Measurements from ENCODE around the gene ARRDC3. TPM values are rescaled to one million over a fixed set of nuclear protein-coding genes. Genes with fewer than 3 reads are reported as not detected.

ARRDC3 gene
- polyA plus RNA-seq, 1 donor from 2014 or later = 297 TPM

GRCh38 chr5:91416491-91416890, 33.4 kb upstream of the ARRDC3 start:
- no peaks in the 10 kb centered on the region for H3K27me3 ChIP-seq (ENCODE audit: insufficient read depth, low read depth, low read length)

GRCh38 chr5:91409304-91409703, 26.2 kb upstream of the ARRDC3 start:
- Histone ChIP-seq H3K79me2 (replicated peaks; ENCODE audit: insufficient read depth, low read length) (no peaks in the 10 kb centered on the region), H2AFZ (ENCODE audit: low read depth, low read length) (no peak overlapping the region), H3K9ac (ENCODE audit: low read length) (no peak overlapping the region), H3K9me3 (ENCODE audit: low read length) (no peaks in the 10 kb centered on the region), H3K36me3 (ENCODE audit: insufficient read depth, low read length) (no peaks in the 10 kb centered on the region), H3K27me3 (ENCODE audit: insufficient read depth, low read depth, low read length) (no peaks in the 10 kb centered on the region), H3F3A (ENCODE audit: insufficient read depth, low read length, poor library complexity, severe bottlenecking) (no peaks in the 10 kb centered on the region), H3K27ac (ENCODE audit: low read length) (no peak overlapping the region), H3K4me3 (ENCODE audit: low read length) (no peak overlapping the region), H3K9me2 (ENCODE audit: insufficient read depth, low read length) (no peaks in the 10 kb centered on the region), H3K4me2 (ENCODE audit: low read length) (no peak overlapping the region), H4K20me1 (ENCODE audit: insufficient read depth) (no peaks in the 10 kb centered on the region)
- TF ChIP-seq EZH2 (IDR thresholded peaks at IDR 0.05; ENCODE audit: borderline replicate concordance, insufficient read depth, low read length, poor library complexity, severe bottlenecking) (no peak), POLR2AphosphoS5 (IDR thresholded peaks at IDR 0.05) (no peak), EP300 (conservative IDR thresholded peaks at IDR 0.05; ENCODE audit: poor library complexity, severe bottlenecking) (no peak), MXI1 (conservative IDR thresholded peaks at IDR 0.05; ENCODE audit: poor library complexity, severe bottlenecking) (no peak), CTCF (IDR thresholded peaks at IDR 0.05; ENCODE audit: poor library complexity, severe bottlenecking) (no peak), TAF1 (IDR thresholded peaks at IDR 0.05; ENCODE audit: low read depth) (no peak), SMC3 (conservative IDR thresholded peaks at IDR 0.05; ENCODE audit: poor library complexity) (no peak), RAD21 (conservative IDR thresholded peaks at IDR 0.05) (no peak)

More at GRCh38 chr5:91416491-91416890, 33.4 kb upstream of the ARRDC3 start:
- Histone ChIP-seq H3K27ac (ENCODE audit: low read length) (no peak overlapping the region), H3K9me3 (ENCODE audit: low read length) (no peaks in the 10 kb centered on the region), H3K4me3 (ENCODE audit: low read length) (no peak overlapping the region), H3K36me3 (ENCODE audit: insufficient read depth, low read length) (no peaks in the 10 kb centered on the region), H3F3A (ENCODE audit: insufficient read depth, low read length, poor library complexity, severe bottlenecking) (no peaks in the 10 kb centered on the region), H3K9ac (ENCODE audit: low read length) (no peak overlapping the region), H3K4me2 (ENCODE audit: low read length) (no peak overlapping the region), H2AFZ (ENCODE audit: low read depth, low read length) (no peak overlapping the region), H3K79me2 (replicated peaks; ENCODE audit: insufficient read depth, low read length) (no peaks in the 10 kb centered on the region), H4K20me1 (ENCODE audit: insufficient read depth) (no peaks in the 10 kb centered on the region), H3K9me2 (ENCODE audit: insufficient read depth, low read length) (no peaks in the 10 kb centered on the region)
- no peak for TF ChIP-seq POLR2AphosphoS5 (IDR thresholded peaks at IDR 0.05)
- no peak for TF ChIP-seq RAD21 (conservative IDR thresholded peaks at IDR 0.05)
- no peak for TF ChIP-seq SMC3 (conservative IDR thresholded peaks at IDR 0.05; ENCODE audit: poor library complexity)
- no peak for TF ChIP-seq CTCF (IDR thresholded peaks at IDR 0.05; ENCODE audit: poor library complexity, severe bottlenecking)
- TF ChIP-seq MXI1 (conservative IDR thresholded peaks at IDR 0.05; ENCODE audit: poor library complexity, severe bottlenecking) = no peak
- TF ChIP-seq EZH2 (IDR thresholded peaks at IDR 0.05; ENCODE audit: borderline replicate concordance, insufficient read depth, low read length, poor library complexity, severe bottlenecking) = no peak
- TF ChIP-seq EP300 (conservative IDR thresholded peaks at IDR 0.05; ENCODE audit: poor library complexity, severe bottlenecking) = no peak
- no peak for TF ChIP-seq REST (IDR thresholded peaks at IDR 0.05; ENCODE audit: borderline replicate concordance)
- no peak for TF ChIP-seq TAF1 (IDR thresholded peaks at IDR 0.05; ENCODE audit: low read depth)

Data from neural cell (in vitro differentiated cells).